Activated T-helper 2 cell treated with anti-CD3 and anti-CD28 coated beads, Interferon-gamma antibody, Interleukin-2, Interleukin-4, amounts not matched to agents 10 μg/mL and 5 μg/mL and 100 μg/mL, durations not matched to agents 14 hours and 24 hours and 36 hours (primary cell): ENCODE data around the gene ESPN. TPM values are rescaled to one million over a fixed set of nuclear protein-coding genes. Genes with fewer than 3 reads are reported as not detected.

Experiments
- DNase-seq: peaks from one replicate; pipeline ENCODE4 v3.0.0; 2021; ENCODE audit warnings: low spot score
- H3K27ac Mint-ChIP-seq: one replicate; pipeline ENCODE4 v1.8.0; 2021; ENCODE audit warnings: mixed read lengths
- H3K27me3 Mint-ChIP-seq: one replicate; pipeline ENCODE4 v1.8.0; 2021; ENCODE audit warnings: low read depth, mixed read lengths
- H3K36me3 Mint-ChIP-seq: one replicate; pipeline ENCODE4 v1.8.0; 2021; ENCODE audit warnings: low read depth, mixed read lengths
- H3K4me1 Mint-ChIP-seq: one replicate; pipeline ENCODE4 v1.8.0; 2021; ENCODE audit warnings: low read depth, mixed read lengths
- H3K4me3 Mint-ChIP-seq: one replicate; pipeline ENCODE4 v1.8.0; 2021; ENCODE audit warnings: low read depth, mild to moderate bottlenecking, moderate library complexity, mixed read lengths
- H3K9me3 Mint-ChIP-seq: one replicate; pipeline ENCODE4 v1.8.0; 2021; ENCODE audit warnings: mixed read lengths
- intact Hi-C: fragments of 100-400 bp; cut with micrococcal nuclease; formaldehyde crosslinking; loops from one replicate; pipeline ENCODE4 v1.15.1; 2023
- total RNA-seq: library from RNA; stranded (reverse); gene quantifications from 2 replicates; pipeline ENCODE4 v1.2.3, GENCODE V29; 2022

Gene ESPN
- total RNA-seq, result 0.87 and 1.0 TPM in 2 replicates

GRCh38 chr1:6424619-6425593 is at the start of gene ESPN:
TSS of gene ESPN (plus strand) at chr1:6424776. CDS start at chr1:6424956, 180 bp downstream.
- no peaks in the 10 kb centered on the region for H3K36me3 Mint-ChIP-seq
- no peaks in the 10 kb centered on the region for H3K9me3 Mint-ChIP-seq
- peak within 1 kb of the TSS; percentile 17 for H3K4me3 Mint-ChIP-seq
- H3K4me1 Mint-ChIP-seq, result peaks cover 3% of the 10 kb centered on the region
- no peak within 1 kb of the TSS for H3K27ac Mint-ChIP-seq
- H3K27me3 Mint-ChIP-seq, result peaks cover 45% of the 10 kb centered on the region
- intact Hi-C loops, result loop anchor here (2.0 to 5.0 kb wide), 2 partner anchors 30 to 178 kb away; no protein-coding TSS in a partner anchor
- DNase-seq, result no peak

- H3K36me3 Mint-ChIP-seq, result no peaks in the 10 kb centered on the region
- DNase-seq, result no peak
- peaks cover 5% of the 10 kb centered on the region for H3K9me3 Mint-ChIP-seq
- intact Hi-C loops, result no loop called here
- H3K27me3 Mint-ChIP-seq, result no peaks in the 10 kb centered on the region
- no peak overlapping the region for H3K4me3 Mint-ChIP-seq
- H3K27ac Mint-ChIP-seq, result no peak overlapping the region
- H3K4me1 Mint-ChIP-seq, result peaks cover 2% of the 10 kb centered on the region
Measured at GRCh38 chr1:6378096-6378746, 46.4 kb upstream of the ESPN start.

DNA sequence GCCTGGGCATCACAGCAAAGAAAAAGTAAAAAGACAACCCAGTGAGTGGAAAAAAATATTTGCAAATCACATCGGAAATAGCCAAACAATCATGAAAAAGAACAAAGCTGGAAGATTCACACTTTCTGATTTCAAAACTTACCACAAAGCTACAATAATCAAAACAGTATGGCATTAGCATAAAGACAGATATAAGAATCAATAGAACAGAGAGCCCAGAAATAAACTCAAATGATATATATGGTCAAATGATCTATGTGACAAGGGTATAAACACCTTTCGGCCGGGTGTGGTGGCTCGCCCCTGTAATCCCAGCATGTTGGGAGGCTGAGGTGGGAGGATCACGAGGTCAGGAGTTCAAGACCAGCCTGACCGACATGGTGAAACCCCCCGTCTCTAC is 44.5 kb upstream of the ESPN start:
- intact Hi-C loops, result no loop called here
- H3K4me1 Mint-ChIP-seq, result peaks cover 2% of the 10 kb centered on the region
- no peak overlapping the region for H3K4me3 Mint-ChIP-seq
- no peak for DNase-seq
- H3K36me3 Mint-ChIP-seq, result peaks cover 3% of the 10 kb centered on the region
- peaks cover 7% of the 10 kb centered on the region for H3K9me3 Mint-ChIP-seq
- H3K27me3 Mint-ChIP-seq, result no peaks in the 10 kb centered on the region
- H3K27ac Mint-ChIP-seq, result no peak overlapping the region

- H3K4me3 Mint-ChIP-seq, result no peak overlapping the region
- H3K27me3 Mint-ChIP-seq, result no peaks in the 10 kb centered on the region
- no peak overlapping the region for H3K27ac Mint-ChIP-seq
- intact Hi-C loops, result no loop called here
- no peak for DNase-seq
- H3K4me1 Mint-ChIP-seq, result no peaks in the 10 kb centered on the region
- H3K36me3 Mint-ChIP-seq, result peaks cover 6% of the 10 kb centered on the region
- peaks cover 7% of the 10 kb centered on the region for H3K9me3 Mint-ChIP-seq
Measured at GRCh38 chr1:6384135-6384534, 40.4 kb upstream of the ESPN start.

- no peak overlapping the region for H3K4me3 Mint-ChIP-seq
- H3K27ac Mint-ChIP-seq, result no peak overlapping the region
- no peaks in the 10 kb centered on the region for H3K27me3 Mint-ChIP-seq
- intact Hi-C loops, result no loop called here
- H3K36me3 Mint-ChIP-seq, result peaks cover 7% of the 10 kb centered on the region
- DNase-seq, result no peak
- H3K9me3 Mint-ChIP-seq, result peaks cover 4% of the 10 kb centered on the region
- no peaks in the 10 kb centered on the region for H3K4me1 Mint-ChIP-seq
Measured at GRCh38 chr1:6384962-6385361, 39.6 kb upstream of the ESPN start.

DNA sequence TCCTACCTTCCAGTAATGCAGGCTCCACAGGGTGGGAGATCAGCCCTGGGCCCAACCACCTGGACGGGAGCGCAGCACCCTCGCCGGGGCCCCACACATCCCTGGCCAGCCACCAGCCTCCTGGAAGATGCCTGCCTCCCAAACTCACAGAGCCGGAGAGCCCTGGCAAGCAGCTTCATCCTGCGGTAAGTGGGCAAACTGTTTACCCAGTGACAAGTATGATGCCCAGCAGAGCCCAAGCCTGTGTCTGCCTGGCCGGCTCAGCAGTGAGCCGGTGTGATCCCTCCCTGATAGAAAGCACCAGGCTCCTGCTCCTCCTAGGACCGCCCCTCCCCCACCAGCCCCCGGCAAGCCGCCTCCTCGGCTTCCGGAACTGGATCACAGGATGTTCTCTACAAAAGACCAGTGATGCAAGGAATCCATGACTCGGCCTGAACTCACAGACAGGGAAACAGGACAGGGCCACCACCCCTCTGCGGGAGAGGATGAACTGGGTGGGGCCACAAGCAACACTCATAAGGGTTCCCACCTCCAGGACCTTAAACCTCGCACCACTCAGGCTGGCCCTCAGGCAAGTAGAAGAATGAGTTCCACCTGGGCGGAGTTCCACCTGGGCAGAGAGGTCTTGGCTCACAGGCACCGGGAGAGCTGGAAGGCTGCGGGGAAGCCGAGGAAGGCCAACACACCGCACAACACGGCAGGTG is 38.9 kb upstream of the ESPN start:
- Mint-ChIP-seq H3K36me3 (peaks cover 10% of the 10 kb centered on the region), H3K4me3 (no peak overlapping the region), H3K27me3 (no peaks in the 10 kb centered on the region), H3K9me3 (peaks cover 3% of the 10 kb centered on the region), H3K4me1 (peaks cover 2% of the 10 kb centered on the region), H3K27ac (no peak overlapping the region)
- no peak for DNase-seq
- intact Hi-C loops, result no loop called here

DNA sequence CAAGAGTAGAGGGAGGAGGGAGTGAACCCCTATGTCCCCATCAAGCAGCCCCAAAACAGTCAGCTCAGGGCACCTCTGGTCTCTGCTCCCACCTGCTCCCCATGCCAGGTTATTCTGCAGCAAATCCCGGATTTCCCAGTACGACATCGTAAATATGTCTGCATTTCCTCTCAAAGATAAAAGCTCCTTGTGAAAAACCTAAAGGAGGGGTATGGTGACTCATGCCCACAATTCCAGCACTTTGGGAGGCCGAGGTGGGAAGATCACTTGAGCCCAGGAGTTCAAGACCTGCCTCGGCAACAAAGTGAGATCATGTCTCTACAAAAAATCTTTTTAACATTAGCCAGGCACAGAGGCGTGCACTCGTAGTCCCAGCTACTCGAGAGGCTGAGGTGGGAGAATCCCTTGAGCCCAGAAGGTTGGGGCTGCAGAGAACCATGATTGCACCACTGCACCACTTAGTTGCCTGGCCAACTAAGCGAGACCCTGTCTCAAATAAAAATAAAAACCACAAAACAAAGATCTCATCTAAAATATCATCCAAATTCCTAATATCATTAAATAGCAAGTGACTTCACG is 38.1 kb upstream of the ESPN start:
- H3K9me3 Mint-ChIP-seq, result peaks cover 3% of the 10 kb centered on the region
- H3K27me3 Mint-ChIP-seq, result no peaks in the 10 kb centered on the region
- no peak overlapping the region for H3K27ac Mint-ChIP-seq
- no peak overlapping the region for H3K4me3 Mint-ChIP-seq
- intact Hi-C loops, result no loop called here
- peaks cover 10% of the 10 kb centered on the region for H3K36me3 Mint-ChIP-seq
- DNase-seq, result no peak
- peaks cover 3% of the 10 kb centered on the region for H3K4me1 Mint-ChIP-seq

DNA sequence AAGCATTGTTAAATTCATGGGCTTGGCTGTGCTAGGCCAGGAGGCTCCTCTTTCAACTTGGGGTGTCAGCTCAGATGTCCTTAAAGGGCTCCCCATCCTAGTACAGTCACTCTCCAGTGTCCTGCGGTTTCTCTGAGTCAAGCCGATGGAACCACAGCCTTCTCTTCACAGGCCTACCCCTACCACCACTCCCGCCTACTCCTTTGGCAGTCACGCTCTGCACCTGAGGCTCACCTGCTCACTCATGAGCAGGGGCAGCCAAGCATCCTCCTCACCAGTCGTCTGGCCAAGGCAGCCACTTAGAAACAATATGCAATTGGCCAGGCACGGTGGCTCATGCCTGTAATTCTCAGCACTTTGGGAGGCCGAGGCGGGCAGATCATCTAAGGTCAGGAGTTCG is 34.6 kb upstream of the ESPN start:
- peaks cover 21% of the 10 kb centered on the region for H3K4me1 Mint-ChIP-seq
- H3K36me3 Mint-ChIP-seq, result peaks cover 14% of the 10 kb centered on the region
- intact Hi-C loops, result loop anchor here (10.0 kb wide), 1 partner anchor 395 kb away; the partner anchor contains the start of gene CAMTA1
- no peak overlapping the region for H3K4me3 Mint-ChIP-seq
- no peak overlapping the region for H3K27ac Mint-ChIP-seq
- no peak for DNase-seq
- H3K9me3 Mint-ChIP-seq, result no peaks in the 10 kb centered on the region
- H3K27me3 Mint-ChIP-seq, result no peaks in the 10 kb centered on the region

DNA sequence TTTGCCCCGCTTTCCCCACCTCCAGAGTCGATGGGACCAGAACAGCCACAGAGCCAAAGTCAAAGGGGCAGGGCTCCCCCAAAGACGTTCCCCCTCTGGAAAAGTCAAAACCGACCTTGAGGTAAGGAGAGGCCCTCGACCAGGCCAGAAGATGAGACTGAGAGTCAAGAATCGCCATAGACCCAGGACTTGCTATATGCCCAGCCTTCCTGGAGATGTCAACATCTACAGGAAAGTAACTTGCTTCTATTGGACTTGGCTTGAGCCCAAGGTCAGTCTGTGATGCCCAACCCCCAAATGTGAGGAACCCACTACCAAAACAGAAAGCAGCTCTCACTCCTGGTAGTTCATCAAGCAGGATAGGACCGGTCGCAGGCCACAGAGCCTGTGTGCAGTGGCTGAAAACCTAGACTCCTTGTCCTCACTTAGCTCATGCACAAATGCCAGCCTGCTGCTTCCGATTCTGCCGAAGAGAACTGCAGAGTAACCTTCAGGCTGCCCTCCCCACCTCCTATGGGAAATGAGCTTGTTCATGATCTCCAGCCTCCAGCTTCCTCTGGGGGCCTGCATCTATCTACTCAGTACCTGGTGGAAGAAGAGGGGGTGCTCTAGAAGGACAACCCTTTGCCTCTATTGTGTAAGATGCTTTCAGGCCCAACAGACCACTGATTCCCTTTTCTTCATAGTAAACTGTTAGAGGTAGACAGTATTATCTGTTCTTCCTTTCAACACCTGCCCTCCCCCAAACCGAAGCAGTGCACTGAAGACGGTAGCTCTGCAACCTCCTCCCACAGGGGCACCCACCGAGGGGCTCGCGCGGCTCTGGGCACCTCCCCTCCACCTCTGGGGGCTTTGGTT is 32.4 kb upstream of the ESPN start:
- peaks cover 11% of the 10 kb centered on the region for H3K36me3 Mint-ChIP-seq
- H3K27me3 Mint-ChIP-seq, result no peaks in the 10 kb centered on the region
- DNase-seq, result peak; percentile 12
- H3K27ac Mint-ChIP-seq, result peak overlapping the region; percentile 76
- peaks cover 25% of the 10 kb centered on the region for H3K4me1 Mint-ChIP-seq
- no peaks in the 10 kb centered on the region for H3K9me3 Mint-ChIP-seq
- intact Hi-C loops, result loop anchor here (1.0 to 10.0 kb wide), 3 partner anchors 44 to 393 kb away; partner anchors contain the start of genes CAMTA1 and RPL22
- H3K4me3 Mint-ChIP-seq, result peak overlapping the region; percentile 84

- H3K27ac Mint-ChIP-seq, result peak overlapping the region; percentile 81
- no peaks in the 10 kb centered on the region for H3K27me3 Mint-ChIP-seq
- peaks cover 11% of the 10 kb centered on the region for H3K36me3 Mint-ChIP-seq
- intact Hi-C loops, result loop anchor here (1.0 to 10.0 kb wide), 4 partner anchors 34 to 392 kb away; partner anchors contain the start of genes CAMTA1 and RPL22
- H3K9me3 Mint-ChIP-seq, result no peaks in the 10 kb centered on the region
- peak overlapping the region; percentile 84 for H3K4me3 Mint-ChIP-seq
- H3K4me1 Mint-ChIP-seq, result peaks cover 25% of the 10 kb centered on the region
- DNase-seq, result peak; percentile 16
Measured at GRCh38 chr1:6392809-6393399, 31.7 kb upstream of the ESPN start.

GRCh38 chr1:6393400-6394187 is 31.0 kb upstream of the ESPN start, which contains the start of gene ACOT7:
TSS of gene ACOT7 (minus strand) at chr1:6393767. CDS start at chr1:6393399, 368 bp downstream.
- intact Hi-C loops, result loop anchor here (1.0 to 10.0 kb wide), 3 partner anchors 34 to 391 kb away; partner anchors contain the start of genes CAMTA1 and RPL22
- H3K36me3 Mint-ChIP-seq, result peaks cover 11% of the 10 kb centered on the region
- peak; percentile 87 for DNase-seq
- H3K4me1 Mint-ChIP-seq, result peaks cover 25% of the 10 kb centered on the region
- H3K9me3 Mint-ChIP-seq, result no peaks in the 10 kb centered on the region
- peak within 1 kb of the TSS; percentile 84 for H3K4me3 Mint-ChIP-seq
- no peaks in the 10 kb centered on the region for H3K27me3 Mint-ChIP-seq
- H3K27ac Mint-ChIP-seq, result peak within 1 kb of the TSS; percentile 91
